Caki2 (cell line): ENCODE data around the gene HELZ2. TPM values are rescaled to one million over a fixed set of nuclear protein-coding genes. Genes with fewer than 3 reads are reported as not detected.

Experiments used
- total RNA-seq: library from RNA; depleted of rRNA; stranded (reverse); fragments of >200 nt; shearing (Covaris generic); gene quantifications from 2 replicates; pipeline ENCODE4 v1.2.3, GENCODE V29; 2014; ENCODE audit warnings: low replicate concordance; rRNA removed

Gene HELZ2
- total RNA-seq, 1 experiment from 2014 or later: 26.3 TPM

Other genes with a start within 250 kb of the HELZ2 start
- not detected in 2 replicates for gene CHRNA4, start 212.9 kb downstream of the HELZ2 start, total RNA-seq
- gene KCNQ2, start 101.6 kb downstream of the HELZ2 start, total RNA-seq: 10.0 TPM in 1 of 2 replicates, not detected in the other
- 249 and 281 TPM in 2 replicates for gene EEF1A2, start 75.2 kb downstream of the HELZ2 start, total RNA-seq
- 35.9 and 103 TPM in 2 replicates for gene PPDPF, start 53.5 kb downstream of the HELZ2 start, total RNA-seq
- 3.2 and 4.4 TPM in 2 replicates for gene PTK6, start 36.9 kb downstream of the HELZ2 start, total RNA-seq
- not detected in 2 replicates for gene SRMS, start 26.5 kb downstream of the HELZ2 start, total RNA-seq
- gene FNDC11, start 20.1 kb downstream of the HELZ2 start, total RNA-seq: 1.1 and 8.2 TPM in 2 replicates
- 9.6 and 18.1 TPM in 2 replicates for gene GMEB2, start 52.9 kb upstream of the HELZ2 start, total RNA-seq
- 70.6 and 73.0 TPM in 2 replicates for gene STMN3, start 79.2 kb upstream of the HELZ2 start, total RNA-seq
- gene RTEL1, start 84.1 kb upstream of the HELZ2 start, total RNA-seq: 12.5 and 13.6 TPM in 2 replicates
- 1.5 TPM in 1 of 2 replicates, not detected in the other for gene TNFRSF6B, start 122.4 kb upstream of the HELZ2 start, total RNA-seq
- gene ARFRP1, start 133.7 kb upstream of the HELZ2 start, total RNA-seq: 57.0 and 69.7 TPM in 2 replicates
- 44.3 and 49.9 TPM in 2 replicates for gene ZGPAT, start 133.8 kb upstream of the HELZ2 start, total RNA-seq
- 6.0 and 17.5 TPM in 2 replicates for gene LIME1, start 162.4 kb upstream of the HELZ2 start, total RNA-seq
- gene SLC2A4RG, start 165.5 kb upstream of the HELZ2 start, total RNA-seq: 166 and 300 TPM in 2 replicates